Right cardiac atrium (tissue), 5 donors: Measurements from ENCODE around the gene DMWD. TPM values are rescaled to one million over a fixed set of nuclear protein-coding genes. Genes with fewer than 3 reads are reported as not detected.

Experiments used
- ATAC-seq, 2 donors: fragments of 200-7000 bp; cut with Tn5 transposase; one replicate each; pipeline versions ENCODE4 v1.8.0 to v1.9.1; 2020; ENCODE audit warnings: moderate library complexity in 2 of 2, mild to moderate bottlenecking in 1 of 2
- DNase-seq, 3 donors: peaks; one replicate each; pipeline ENCODE4 v3.0.0-alpha.2; 2020
- H3K27ac ChIP-seq: one replicate; pipeline ENCODE4 v1.5.1; 2013; ENCODE audit warnings: mild to moderate bottlenecking, low read length, control low read depth, moderate library complexity
- H3K27me3 ChIP-seq: one replicate; pipeline ENCODE4 v1.6.1; 2013; ENCODE audit not compliant: control insufficient read depth, insufficient read depth
- H3K4me1 ChIP-seq: one replicate; pipeline ENCODE4 v1.6.1; 2013; ENCODE audit warnings: low read length; ENCODE audit not compliant: control insufficient read depth, insufficient read depth
- H3K4me3 ChIP-seq: one replicate; pipeline ENCODE4 v1.5.1; 2013; ENCODE audit warnings: low read length, control low read depth
- H3K9me3 ChIP-seq: one replicate; pipeline ENCODE4 v1.6.1; 2013; ENCODE audit warnings: low read length; ENCODE audit not compliant: control insufficient read depth
- WGBS: extraction: QIAGEN DNeasy Blood & Tissue Kit; methylation state at CpG from one replicate; pipeline ENCODE4 v1.1.7; 2013; 5-methylcytosine and 5-hydroxymethylcytosine counted together
- intact Hi-C, 4 donors: fragments of 100-400 bp; cut with DNase I; formaldehyde crosslinking; loops; one replicate each; pipeline versions ENCODE4 v1.11.0 to v1.14.0; 2022 to 2023
- long read RNA-seq, 4 donors: library from polyadenylated mRNA; unstranded; transcript quantifications; one replicate each; pipeline ENCODE4 v2.0.0, GENCODE V29; 2020 to 2021
- polyA plus RNA-seq: library from polyadenylated mRNA; stranded (reverse); fragments of 200-250 nt; gene quantifications from one replicate; pipeline ENCODE4 v1.2.3, GENCODE V29; 2013
- total RNA-seq, 4 donors: library from RNA; stranded (reverse); fragmentation: NEBNext Ultra II Directional; extraction: Animal tissue kit (Norgen Biotek cat#: 25700); gene quantifications; one replicate each; pipeline ENCODE4 v1.2.1, GENCODE V29; 2021
- donor health status: healthy with polysubstance abuse.
- donor health status: DM: no; HTN: yes; CAD: no.
- donor health status: DM: no; HTN: no; CAD: no.
- donor health status: DM: no; HTN: yes; CAD: no; lungs with severe emphysema.
- donor health status: DM: yes; HTN: yes; CAD: no.

Gene DMWD
- total RNA-seq: 10 to 100 TPM; 72.2 to 87.1 (median 76.6) TPM
- 50.2 TPM for polyA plus RNA-seq
- long read RNA-seq, donor 1, transcript DMWD-205 (2 exons, 643 nt): minor isoform, 36 of 212 reads
- long read RNA-seq, donor 1, transcript DMWD-202 (4 exons, 3,292 nt): minor isoform, 11 of 212 reads
- long read RNA-seq, donor 1, transcript DMWD-201 (5 exons, 3,305 nt): major isoform, 126 of 212 reads
- long read RNA-seq, donor 1, partial matches to known transcripts: 24 of 212 reads
- long read RNA-seq, donor 1, other reads (novel, unspliced or antisense): 12 of 212 reads
- long read RNA-seq, donor 2, transcript DMWD-201 (5 exons, 3,305 nt): major isoform, 81 of 135 reads
- long read RNA-seq, donor 2, transcript DMWD-202 (4 exons, 3,292 nt): minor isoform, 8 of 135 reads
- long read RNA-seq, donor 2, transcript DMWD-205 (2 exons, 643 nt): minor isoform, 29 of 135 reads
- long read RNA-seq, donor 2, partial matches to known transcripts: 6 of 135 reads
- long read RNA-seq, donor 2, other reads (novel, unspliced or antisense): 9 of 135 reads
- long read RNA-seq, donor 3, transcript DMWD-207 (1 exons, 782 nt): major isoform, 6 of 34 reads
- long read RNA-seq, donor 3, partial matches to known transcripts: 19 of 34 reads
- long read RNA-seq, donor 3, other reads (novel, unspliced or antisense): 2 of 34 reads
- long read RNA-seq, donor 4, transcript DMWD-201 (5 exons, 3,305 nt): major isoform, 60 of 105 reads
- long read RNA-seq, donor 4, transcript DMWD-202 (4 exons, 3,292 nt): minor isoform, 6 of 105 reads
- long read RNA-seq, donor 4, transcript DMWD-205 (2 exons, 643 nt): minor isoform, 27 of 105 reads
- long read RNA-seq, donor 4, partial matches to known transcripts: 6 of 105 reads
- long read RNA-seq, donor 4, other reads (novel, unspliced or antisense): 4 of 105 reads

GRCh38 chr19:45792470-45793177 is at the start of gene DMWD:
Gene DMWD (minus strand): TSS chr19:45792845. CDS start chr19:45792756, 89 bp downstream.
- Histone ChIP-seq H3K9me3 (no peaks in the 10 kb centered on the region), H3K4me1 (no peaks in the 10 kb centered on the region), H3K27me3 (no peaks in the 10 kb centered on the region), H3K27ac (peak within 1 kb of the TSS; percentile 88), H3K4me3 (peak within 1 kb of the TSS; percentile 93)
- peak; percentile 98 to 99 for ATAC-seq
- under 1% methylated on average over 86 of the region's 86 CpGs for WGBS
- peak; percentile 100 for DNase-seq
- intact Hi-C loops: no loop called here

GRCh38 chr19:45842198-45842597 is 49.6 kb upstream of the DMWD start:
- WGBS: 94% methylated on average over 14 of the region's 14 CpGs

GRCh38 chr19:45834970-45835369 is 42.3 kb upstream of the DMWD start:
- Histone ChIP-seq H3K4me3 (no peak overlapping the region), H3K27ac (no peak overlapping the region), H3K4me1 (no peaks in the 10 kb centered on the region), H3K27me3 (no peaks in the 10 kb centered on the region), H3K9me3 (no peaks in the 10 kb centered on the region)
- peak in 1 of 2 donors; percentile 32 for ATAC-seq
- WGBS: 86% methylated on average over 7 of the region's 7 CpGs
- DNase-seq: no peak
- intact Hi-C loops: no loop called here

More at GRCh38 chr19:45842198-45842597, 49.6 kb upstream of the DMWD start:
- Histone ChIP-seq H3K4me1 (no peaks in the 10 kb centered on the region), H3K9me3 (no peaks in the 10 kb centered on the region), H3K4me3 (no peak overlapping the region), H3K27me3 (no peaks in the 10 kb centered on the region), H3K27ac (no peak overlapping the region)
- intact Hi-C loops: no loop called here
- ATAC-seq (no peak), DNase-seq (no peak)

GRCh38 chr19:45828945-45829344 is 36.3 kb upstream of the DMWD start:
- H3K4me3 ChIP-seq: no peak overlapping the region
- H3K4me1 ChIP-seq: no peaks in the 10 kb centered on the region
- H3K27me3 ChIP-seq: no peaks in the 10 kb centered on the region
- H3K9me3 ChIP-seq: no peaks in the 10 kb centered on the region
- 92% methylated on average over 16 of the region's 16 CpGs for WGBS
- intact Hi-C loops: no loop called here
- DNase-seq (no peak), ATAC-seq (no peak)
- no peak overlapping the region for H3K27ac ChIP-seq

DNA sequence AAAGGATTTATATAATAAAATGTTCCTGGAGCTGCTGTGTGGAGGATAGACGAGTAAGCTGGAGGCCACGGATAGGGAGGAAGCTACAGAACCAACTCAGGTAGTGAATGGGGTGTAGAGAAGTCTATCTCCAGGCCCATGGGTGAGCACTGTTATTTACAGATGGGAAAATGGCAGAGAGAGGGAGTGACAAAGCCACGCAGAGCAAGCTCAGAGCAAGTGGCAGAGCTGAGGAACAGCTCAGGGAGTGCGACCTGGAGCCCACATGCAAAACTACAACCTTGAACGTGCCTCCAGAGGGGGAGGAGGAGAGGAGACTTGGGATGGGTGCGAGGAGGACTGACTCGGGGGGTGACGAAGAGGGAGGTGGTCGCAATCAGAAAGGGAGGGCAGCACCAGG is 35.9 kb upstream of the DMWD start:
- Histone ChIP-seq H3K27me3 (no peaks in the 10 kb centered on the region), H3K4me1 (no peaks in the 10 kb centered on the region), H3K9me3 (no peaks in the 10 kb centered on the region), H3K4me3 (no peak overlapping the region), H3K27ac (no peak overlapping the region)
- ATAC-seq (no peak), DNase-seq (no peak)
- intact Hi-C loops: no loop called here
- 89% methylated on average over 9 of the region's 9 CpGs for WGBS

DNA sequence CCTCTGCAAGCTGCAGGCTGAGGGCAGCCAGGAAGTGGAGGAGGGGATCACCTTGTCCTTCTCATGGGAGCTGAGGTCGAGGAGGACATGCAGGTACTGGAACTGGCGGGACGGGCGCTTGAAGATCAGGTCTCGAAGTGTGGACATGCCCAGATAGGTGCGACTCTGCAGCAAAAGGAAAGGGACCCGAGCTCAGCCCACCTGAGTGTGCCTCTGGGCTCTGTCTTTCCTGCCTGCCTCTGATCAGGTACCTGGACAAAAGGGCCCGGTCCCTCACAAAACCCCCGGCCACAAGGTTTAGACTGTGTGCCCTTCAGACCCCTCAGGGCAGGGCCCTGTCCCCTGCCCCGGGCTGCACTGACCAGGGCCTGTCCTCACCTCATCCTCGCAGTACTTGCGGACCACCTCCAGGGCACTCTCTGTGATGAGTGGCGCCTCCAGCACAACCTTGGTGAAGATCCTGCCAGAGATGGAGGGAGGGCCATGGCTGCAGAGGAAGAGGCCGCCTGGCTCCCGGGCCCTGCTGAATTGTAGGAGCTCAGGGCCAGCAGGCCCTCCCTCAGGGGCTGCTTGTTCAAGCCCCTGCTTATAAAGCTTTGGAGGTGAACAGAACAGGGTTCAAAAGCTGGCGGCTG is 34.9 kb upstream of the DMWD start:
- intact Hi-C loops: no loop called here
- ATAC-seq (no peak), DNase-seq (no peak)
- Histone ChIP-seq H3K27me3 (no peaks in the 10 kb centered on the region), H3K4me3 (no peak overlapping the region), H3K4me1 (no peaks in the 10 kb centered on the region), H3K9me3 (no peaks in the 10 kb centered on the region), H3K27ac (no peak overlapping the region)
- 92% methylated on average over 16 of the region's 16 CpGs for WGBS

DNA sequence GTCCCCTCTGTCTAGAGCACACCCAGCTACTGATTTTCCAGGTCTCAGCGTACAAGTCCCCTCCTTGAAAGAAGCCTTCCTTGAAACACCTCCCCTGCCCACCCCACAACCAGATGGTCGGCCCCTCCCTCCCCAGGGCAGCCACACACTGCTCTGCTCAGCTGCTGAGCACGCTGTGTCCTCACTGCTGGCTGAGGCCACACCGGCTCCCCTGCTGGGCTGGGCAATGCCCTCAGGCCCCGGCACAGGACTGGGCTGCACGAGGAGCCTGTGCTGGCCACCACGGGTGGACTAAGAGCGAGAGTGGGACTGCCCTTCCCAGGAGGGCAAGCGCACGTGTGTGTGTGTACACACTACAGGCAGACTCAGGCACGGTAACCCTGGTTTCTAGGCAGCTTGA is 34.3 kb upstream of the DMWD start:
- no peaks in the 10 kb centered on the region for H3K9me3 ChIP-seq
- DNase-seq: no peak
- no peaks in the 10 kb centered on the region for H3K4me1 ChIP-seq
- no peak overlapping the region for H3K27ac ChIP-seq
- no peak overlapping the region for H3K4me3 ChIP-seq
- no peaks in the 10 kb centered on the region for H3K27me3 ChIP-seq
- intact Hi-C loops: no loop called here
- WGBS: 87% methylated on average over 11 of the region's 11 CpGs
- ATAC-seq: no peak

DNA sequence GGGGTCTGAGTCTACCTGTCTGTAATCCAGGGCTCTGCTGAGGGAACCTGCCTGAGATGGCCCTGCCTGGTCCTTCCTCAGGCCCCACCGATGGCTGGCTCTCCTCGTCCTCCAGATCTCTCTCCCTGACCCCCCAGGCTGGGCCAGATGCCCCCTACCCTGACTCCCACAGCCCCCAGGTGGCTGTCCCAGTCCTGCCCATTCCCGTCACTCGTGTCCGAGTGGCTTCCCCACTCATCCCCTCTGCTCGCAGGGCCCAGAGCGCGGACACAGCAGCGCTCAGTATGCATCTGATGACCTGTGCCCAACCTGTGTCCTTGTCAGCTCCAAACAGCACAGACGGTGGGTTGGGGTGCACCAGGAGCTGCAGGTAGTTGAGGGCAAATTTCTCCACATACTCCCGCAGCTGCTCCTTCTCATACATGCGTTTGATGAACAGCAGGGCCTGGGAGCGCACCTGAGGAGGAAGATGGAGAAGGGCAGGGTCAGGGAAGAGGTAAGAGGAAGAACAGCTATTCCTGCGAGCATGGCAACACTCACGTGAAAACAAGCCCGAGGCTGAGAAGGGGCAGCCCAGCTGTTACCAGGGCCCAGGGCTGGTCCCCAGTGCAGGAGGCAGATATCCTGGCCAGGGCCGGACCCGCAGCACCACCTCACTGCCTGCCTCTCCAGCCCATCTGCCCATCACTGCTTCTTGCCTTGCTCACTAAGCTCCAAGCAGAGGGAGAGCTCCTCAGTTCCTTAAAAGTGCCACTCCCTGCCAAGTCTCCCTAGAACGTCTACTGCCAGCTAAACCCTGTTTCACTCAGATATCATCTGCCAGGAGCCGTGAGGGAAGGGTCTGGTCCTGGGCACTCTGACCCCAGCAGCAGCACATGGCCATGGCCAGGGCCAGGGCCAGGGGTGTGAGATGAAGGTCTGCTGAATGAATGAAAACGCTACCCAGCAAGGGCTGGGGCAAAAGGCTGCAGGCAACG is 33.6 kb upstream of the DMWD start:
- Histone ChIP-seq H3K9me3 (no peaks in the 10 kb centered on the region), H3K4me3 (no peak overlapping the region), H3K4me1 (no peaks in the 10 kb centered on the region), H3K27me3 (no peaks in the 10 kb centered on the region), H3K27ac (no peak overlapping the region)
- no peak for ATAC-seq
- DNase-seq: no peak
- WGBS: 91% methylated on average over 22 of the region's 22 CpGs
- intact Hi-C loops: no loop called here

- Histone ChIP-seq H3K27me3 (no peaks in the 10 kb centered on the region), H3K4me1 (no peaks in the 10 kb centered on the region), H3K27ac (no peak overlapping the region), H3K9me3 (no peaks in the 10 kb centered on the region), H3K4me3 (no peak overlapping the region)
- WGBS: 90% methylated on average over 8 of the region's 8 CpGs
- ATAC-seq: no peak
- intact Hi-C loops: no loop called here
- DNase-seq: no peak
Observed at GRCh38 chr19:45825263-45825605, 32.6 kb upstream of the DMWD start.
